NCI-H1417 (cell line): ENCODE results near the gene JADE3.
"Not testable (repeated sequence)": the region's sequence is repeated elsewhere in the genome, so short reads cannot be mapped to it uniquely, and the experiment has no call there.

ENCODE experiments used
- DNase-seq, 3 experiments: peaks; one replicate each; lab custom pipeline; 2025; lab: John Stamatoyannopoulos, UW

Gene JADE3

GRCh38 chrX:46935295-46935694, 23.1 kb downstream of the JADE3 start:
- DNase-seq: no peak

- no peak for DNase-seq
These were observed 26.4 kb downstream of the JADE3 start for GRCh38 chrX:46938589-46938988.

GRCh38 chrX:46941341-46941740, 29.1 kb downstream of the JADE3 start:
- no peak for DNase-seq

GRCh38 chrX:46953137-46953527, 40.9 kb downstream of the JADE3 start:
- DNase-seq: no peak

GRCh38 chrX:46953597-46953996, 41.4 kb downstream of the JADE3 start:
- DNase-seq: no peak

GRCh38 chrX:46954716-46955115, 42.5 kb downstream of the JADE3 start:
- DNase-seq: no peak

GRCh38 chrX:46956589-46956988, 44.4 kb downstream of the JADE3 start:
- DNase-seq: not testable (repeated sequence)

- no peak for DNase-seq
These were observed 45.1 kb downstream of the JADE3 start for GRCh38 chrX:46957297-46957696.

- no peak for DNase-seq
These were observed 46.9 kb downstream of the JADE3 start for GRCh38 chrX:46959101-46959500.

- no peak for DNase-seq
These were observed 47.9 kb downstream of the JADE3 start for GRCh38 chrX:46959985-46960700.

- no peak for DNase-seq
These were observed 48.9 kb downstream of the JADE3 start for GRCh38 chrX:46961097-46961496.

GRCh38 chrX:46961574-46962283, 49.5 kb downstream of the JADE3 start:
- peak in 1 of 3 experiments; percentile 47 for DNase-seq

- DNase-seq: no peak
These were observed 53.0 kb downstream of the JADE3 start for GRCh38 chrX:46965125-46965758.

- DNase-seq: no peak
These were observed 55.3 kb downstream of the JADE3 start for GRCh38 chrX:46967547-46967946.

GRCh38 chrX:46977046-46977445, 64.8 kb downstream of the JADE3 start:
- DNase-seq: not testable (repeated sequence)

- DNase-seq: peak; percentile 37 to 80 (median 60)
These were observed 66.4 kb downstream of the JADE3 start for GRCh38 chrX:46978341-46979291.

- no peak for DNase-seq
These were observed 72.5 kb downstream of the JADE3 start for GRCh38 chrX:46984705-46985104.

GRCh38 chrX:46989548-46989947, 77.3 kb downstream of the JADE3 start:
- DNase-seq: no peak

GRCh38 chrX:46991664-46992063, 79.4 kb downstream of the JADE3 start:
- no peak for DNase-seq

- DNase-seq: no peak
These were observed 79.8 kb downstream of the JADE3 start for GRCh38 chrX:46992070-46992469.

GRCh38 chrX:46994096-46994495, 81.9 kb downstream of the JADE3 start:
- DNase-seq: no peak

- no peak for DNase-seq
These were observed 99.9 kb downstream of the JADE3 start for GRCh38 chrX:47012131-47012530.
